Body of pancreas (tissue), 4 donors: Measurements from ENCODE around the gene FGFBP3.

Experiments used
- CTCF ChIP-seq, 7 experiments: fragments of 450-650 bp in 4 of 7; fragments of 200-600 bp in 3 of 7; sonication (generic) in 3 of 7; IDR thresholded peaks; one replicate each; pipeline ENCODE4 v1.5.1; 2016 to 2019; ENCODE audit warnings: antibody characterized with exemption in 7 of 7
- POLR2A ChIP-seq, 3 donors: fragments of 450-650 bp; IDR thresholded peaks; one replicate each; pipeline ENCODE4 v1.6.1; 2016; ENCODE audit warnings: antibody characterized with exemption in 3 of 3, mild to moderate bottlenecking in 2 of 3

GRCh38 chr10:91875156-91875555 lies 34.1 kb downstream of the FGFBP3 start:
- TF ChIP-seq CTCF (IDR thresholded peaks at IDR 0.05) = no peak
- TF ChIP-seq POLR2A (IDR thresholded peaks at IDR 0.05) = no peak
